Bronchial epithelial cell (primary cell): ENCODE data around the gene OR51M1. TPM values are rescaled to one million over a fixed set of nuclear protein-coding genes. Genes with fewer than 3 reads are reported as not detected.

ENCODE experiments used
- DNase-seq: peaks from one replicate; pipeline ENCODE4 v3.0.0-alpha.2; 2010; ENCODE audit warnings: low read depth
- FAIRE-seq: peaks from 2 replicates; lab custom pipeline; 2011; peaks lifted over from hg19 to GRCh38; lab: Jason Lieb, UNC
- H3K27me3 ChIP-seq: 2 replicates; pipeline ENCODE4 v1.5.1; 2011; ENCODE audit warnings: low read length; ENCODE audit not compliant: control insufficient read depth, insufficient read depth
- H3K36me3 ChIP-seq: 2 replicates; pipeline ENCODE4 v1.5.1; 2011; ENCODE audit warnings: low read length; ENCODE audit not compliant: control insufficient read depth, insufficient read depth
- H3K4me3 ChIP-seq: 2 replicates; pipeline ENCODE4 v1.5.1; 2011; ENCODE audit warnings: mild to moderate bottlenecking, low read depth, low read length, control low read depth
- total RNA-seq: library from RNA; depleted of rRNA; stranded (reverse); fragments of >200 nt; gene quantifications from 2 replicates; pipeline ENCODE4 v1.2.1, GENCODE V29; 2014
- TF ChIP-seq, protein P1 (sequence below): IDR thresholded peaks from 2 replicates; pipeline ENCODE4 v1.5.1; 2011; ENCODE audit warnings: mild to moderate bottlenecking, moderate library complexity, low read length, control low read depth, inconsistent platforms; ENCODE audit not compliant: insufficient read depth, severe bottlenecking

OR51M1 gene
- total RNA-seq, 1 donor from 2014 or later: not detected

DNA sequence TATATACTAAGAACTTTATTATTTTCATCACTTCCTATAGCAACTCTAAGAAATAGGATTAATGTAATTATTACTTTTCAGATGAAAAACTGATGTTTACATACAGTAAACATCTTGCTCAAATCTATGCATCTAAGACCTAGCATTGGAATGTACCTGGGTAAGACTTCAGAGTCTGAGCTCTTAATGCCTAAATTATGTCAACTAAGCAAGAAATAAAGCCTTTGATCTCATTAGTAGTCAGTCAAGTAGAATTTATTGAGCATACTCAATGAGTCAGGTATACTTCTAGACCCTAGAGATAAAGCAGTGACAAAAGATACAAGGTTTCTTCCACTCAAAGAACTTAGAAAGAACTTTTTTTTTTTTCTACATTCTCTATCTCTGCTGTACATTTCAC lies 21.6 kb downstream of the OR51M1 start:
- DNase-seq (no peak), FAIRE-seq (no peak)
- TF ChIP-seq, protein P1, sequence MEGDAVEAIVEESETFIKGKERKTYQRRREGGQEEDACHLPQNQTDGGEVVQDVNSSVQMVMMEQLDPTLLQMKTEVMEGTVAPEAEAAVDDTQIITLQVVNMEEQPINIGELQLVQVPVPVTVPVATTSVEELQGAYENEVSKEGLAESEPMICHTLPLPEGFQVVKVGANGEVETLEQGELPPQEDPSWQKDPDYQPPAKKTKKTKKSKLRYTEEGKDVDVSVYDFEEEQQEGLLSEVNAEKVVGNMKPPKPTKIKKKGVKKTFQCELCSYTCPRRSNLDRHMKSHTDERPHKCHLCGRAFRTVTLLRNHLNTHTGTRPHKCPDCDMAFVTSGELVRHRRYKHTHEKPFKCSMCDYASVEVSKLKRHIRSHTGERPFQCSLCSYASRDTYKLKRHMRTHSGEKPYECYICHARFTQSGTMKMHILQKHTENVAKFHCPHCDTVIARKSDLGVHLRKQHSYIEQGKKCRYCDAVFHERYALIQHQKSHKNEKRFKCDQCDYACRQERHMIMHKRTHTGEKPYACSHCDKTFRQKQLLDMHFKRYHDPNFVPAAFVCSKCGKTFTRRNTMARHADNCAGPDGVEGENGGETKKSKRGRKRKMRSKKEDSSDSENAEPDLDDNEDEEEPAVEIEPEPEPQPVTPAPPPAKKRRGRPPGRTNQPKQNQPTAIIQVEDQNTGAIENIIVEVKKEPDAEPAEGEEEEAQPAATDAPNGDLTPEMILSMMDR: no peak
- H3K4me3 ChIP-seq: no peak overlapping the region
- no peaks in the 10 kb centered on the region for H3K36me3 ChIP-seq
- no peaks in the 10 kb centered on the region for H3K27me3 ChIP-seq

DNA sequence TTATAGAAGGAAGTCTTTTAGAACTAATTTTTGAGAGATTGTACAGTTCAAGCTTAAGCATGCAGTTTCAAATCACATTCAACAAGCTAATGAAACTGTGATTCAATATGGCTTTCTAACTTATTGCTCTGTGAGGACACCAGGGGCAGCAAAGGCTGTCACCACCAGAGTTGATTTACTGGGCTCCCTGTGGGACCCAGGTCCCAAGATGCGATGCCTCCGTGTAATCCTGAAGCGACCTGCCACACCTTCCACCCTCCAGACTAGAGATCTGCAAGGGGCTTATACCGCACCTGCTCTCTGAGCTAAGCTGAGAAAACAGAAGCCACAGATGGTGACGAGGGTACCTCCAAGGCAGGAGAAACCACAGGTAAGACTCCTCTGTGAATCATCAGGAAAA lies 37.4 kb downstream of the OR51M1 start:
- FAIRE-seq (no peak), DNase-seq (peak; percentile 3)
- Histone ChIP-seq H3K27me3 (no peaks in the 10 kb centered on the region), H3K36me3 (no peaks in the 10 kb centered on the region), H3K4me3 (no peak overlapping the region)
- TF ChIP-seq, protein P1: no peak

DNA sequence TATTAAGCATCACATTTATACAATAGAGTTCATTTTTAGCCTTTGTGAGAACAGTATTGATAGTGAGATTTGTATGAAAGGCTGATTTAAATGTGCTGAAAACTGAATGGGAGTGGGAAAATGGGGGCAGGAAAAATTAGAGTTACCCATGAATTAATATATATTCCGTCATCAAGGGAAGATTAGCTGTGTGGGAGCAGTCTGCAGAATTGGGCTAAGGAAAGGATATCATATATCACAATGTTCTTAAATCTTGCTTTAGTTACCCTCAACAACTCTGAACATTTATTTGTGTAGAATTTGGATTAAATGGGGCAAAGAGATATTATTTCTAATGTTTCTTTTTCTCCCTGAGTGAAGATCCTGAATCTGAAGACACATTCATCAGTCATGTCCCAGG lies 38.2 kb downstream of the OR51M1 start, which contains the start of gene OR51Q1:
Gene OR51Q1 (plus strand): TSS at position 301 of the 400 bp plus-strand sequence. CDS start 90 bp downstream, at position 391.
- no peak for DNase-seq
- TF ChIP-seq, protein P1: no peak
- FAIRE-seq: no peak

DNA sequence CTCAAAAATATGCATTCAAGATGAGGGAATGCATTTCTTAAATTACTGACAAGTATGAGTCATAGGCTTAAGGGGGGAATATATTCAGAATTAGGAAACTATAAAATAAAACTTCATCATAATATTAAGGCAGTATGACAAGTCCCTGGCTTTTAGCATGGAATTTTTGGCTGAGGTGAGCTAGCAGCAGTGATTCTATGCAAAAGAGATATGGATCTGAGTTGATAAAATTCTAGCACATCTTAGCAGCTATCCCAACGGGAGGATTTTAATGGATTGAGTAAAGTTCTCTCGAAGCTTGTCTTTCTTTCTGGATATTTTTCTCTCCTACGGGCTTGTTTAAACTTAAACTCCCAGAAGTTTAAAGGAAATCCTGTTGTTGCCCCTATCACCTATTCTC lies 39.5 kb downstream of the OR51M1 start:
- no peak for FAIRE-seq
- TF ChIP-seq, protein P1: no peak

More for the DNA sequence above, 38.2 kb downstream of the OR51M1 start, which contains the start of gene OR51Q1:
- no peaks in the 10 kb centered on the region for H3K36me3 ChIP-seq
- H3K27me3 ChIP-seq: no peaks in the 10 kb centered on the region
- H3K4me3 ChIP-seq: no peak within 1 kb of the TSS

DNA sequence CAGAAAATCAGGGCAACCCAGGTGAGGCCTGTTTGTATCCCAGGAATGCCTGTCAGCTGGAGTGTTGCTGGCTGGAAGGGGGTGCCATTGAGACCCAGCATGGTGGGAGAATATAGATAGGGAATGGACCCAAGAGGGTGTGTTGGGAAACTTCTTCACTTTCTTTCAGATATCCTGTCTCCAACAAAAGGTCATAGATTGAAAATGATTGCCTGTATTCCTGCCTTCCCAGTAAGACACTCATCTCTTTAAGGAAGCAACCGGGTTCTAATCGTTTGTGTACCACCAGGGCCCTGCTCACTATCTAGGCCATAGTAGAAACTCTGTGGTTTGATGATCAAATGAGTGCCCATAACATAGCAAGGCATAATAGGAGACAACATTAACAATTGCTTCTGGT lies 57.8 kb downstream of the OR51M1 start, which contains the start of gene OR51I1:
Gene OR51I1 (minus strand): TSS at position 101 of the 400 bp plus-strand sequence. CDS start 0 bp downstream, at position 101.
- no peaks in the 10 kb centered on the region for H3K27me3 ChIP-seq
- no peak for FAIRE-seq
- H3K36me3 ChIP-seq: no peaks in the 10 kb centered on the region
- H3K4me3 ChIP-seq: no peak within 1 kb of the TSS
- TF ChIP-seq, protein P1: no peak
- DNase-seq: no peak

More for the DNA sequence above, 39.5 kb downstream of the OR51M1 start:
- Histone ChIP-seq H3K4me3 (no peak overlapping the region), H3K27me3 (no peaks in the 10 kb centered on the region), H3K36me3 (no peaks in the 10 kb centered on the region)
- DNase-seq: no peak

Other genes starting within 250 kb of the OR51M1 start
- gene OR52A5, start 245.5 kb upstream of the OR51M1 start, total RNA-seq: not detected in 2 replicates
- not detected in 2 replicates for gene OR52A1, start 229.1 kb upstream of the OR51M1 start, total RNA-seq
- not detected in 2 replicates for gene OR51V1, start 183.1 kb upstream of the OR51M1 start, total RNA-seq
- gene HBB, start 156.7 kb upstream of the OR51M1 start, total RNA-seq: not detected in 2 replicates
- gene HBD, start 149.3 kb upstream of the OR51M1 start, total RNA-seq: not detected in 2 replicates
- not detected in 2 replicates for gene HBG1, start 134.0 kb upstream of the OR51M1 start, total RNA-seq
- not detected in 2 replicates for gene HBG2, start 129.0 kb upstream of the OR51M1 start, total RNA-seq
- not detected in 2 replicates for gene HBE1, start 113.9 kb upstream of the OR51M1 start, total RNA-seq
- gene OR51B4, start 81.9 kb upstream of the OR51M1 start, total RNA-seq: not detected in 2 replicates
- gene OR51B2, start 59.5 kb upstream of the OR51M1 start, total RNA-seq: not detected in 2 replicates
- not detected in 2 replicates for gene OR51B5, start 40.3 kb upstream of the OR51M1 start, total RNA-seq
- gene OR51B6, start 32.3 kb upstream of the OR51M1 start, total RNA-seq: not detected in 2 replicates
- gene OR51Q1, start 38.3 kb downstream of the OR51M1 start, total RNA-seq: not detected in 2 replicates
- gene OR51I1, start 57.7 kb downstream of the OR51M1 start, total RNA-seq: not detected in 2 replicates
- not detected in 2 replicates for gene OR51I2, start 65.5 kb downstream of the OR51M1 start, total RNA-seq
- not detected in 2 replicates for gene OR52D1, start 104.9 kb downstream of the OR51M1 start, total RNA-seq
- 0.13 TPM in 1 of 2 replicates, not detected in the other for gene UBQLN3, start 126.1 kb downstream of the OR51M1 start, total RNA-seq
- gene UBQLNL, start 132.9 kb downstream of the OR51M1 start, total RNA-seq: under 0.01 TPM in 1 of 2 replicates, not detected in the other
- 0.38 TPM in 1 of 2 replicates, not detected in the other for gene OR52H1, start 164.7 kb downstream of the OR51M1 start, total RNA-seq
- not detected in 2 replicates for gene OR52B6, start 197.1 kb downstream of the OR51M1 start, total RNA-seq
- gene TRIM6, start 212.8 kb downstream of the OR51M1 start, total RNA-seq: 1.8 and 3.2 TPM in 2 replicates
- gene TRIM34, start 241.2 kb downstream of the OR51M1 start, total RNA-seq: 2.9 and 5.8 TPM in 2 replicates